Mucosa of descending colon (tissue), 3 donors: ENCODE data around the gene DACH1. TPM values are rescaled to one million over a fixed set of nuclear protein-coding genes. Genes with fewer than 3 reads are reported as not detected.

Experiments used
- ATAC-seq: fragments of 200-7000 bp; cut with Tn5 transposase; one replicate; pipeline ENCODE4 v1.9.1; 2020; ENCODE audit warnings: mild to moderate bottlenecking, moderate library complexity
- DNase-seq, 3 donors: peaks; one replicate each; pipeline ENCODE4 v3.0.0-alpha.2; 2020
- H3K36me3 ChIP-seq: fragments of 200-600 bp; one replicate; pipeline ENCODE4 v1.8.0; 2021; ENCODE audit warnings: low read depth, mild to moderate bottlenecking
- H3K4me1 ChIP-seq: fragments of 200-600 bp; one replicate; pipeline ENCODE4 v1.8.0; 2021; ENCODE audit warnings: low read depth, mild to moderate bottlenecking
- H3K4me3 ChIP-seq: fragments of 200-600 bp; one replicate; pipeline ENCODE4 v1.8.0; 2021; ENCODE audit warnings: mild to moderate bottlenecking
- H3K9me3 ChIP-seq: fragments of 200-600 bp; one replicate; pipeline ENCODE4 v1.8.0; 2021; ENCODE audit warnings: mild to moderate bottlenecking
- intact Hi-C, 2 donors: fragments of 100-400 bp; cut with DNase I in 1 of 2; cut with micrococcal nuclease in 1 of 2; formaldehyde crosslinking; loops; one replicate each; pipeline versions ENCODE4 v1.11.0 to v1.11.1; 2022; cut with DNase I, micrococcal nuclease
- total RNA-seq, 3 donors: library from RNA; stranded (reverse); fragmentation: NEBNext Ultra II Directional in 2 of 3; extraction: Animal tissue kit (Norgen Biotek cat#: 25700) in 2 of 3; gene quantifications; one replicate each; pipeline versions ENCODE4 v1.2.1 to v1.2.4, GENCODE V29; 2021 to 2023
- TF ChIP-seq, protein P1 (sequence below): fragments of 200-600 bp; IDR thresholded peaks from one replicate; pipeline ENCODE4 v1.8.0; 2022; ENCODE audit warnings: antibody characterized with exemption, mild to moderate bottlenecking
- donor health status: DM: no; HTN: no; CAD: no; lungs with moderate emphysema.
- donor health status: DM: no; HTN: no; CAD: no.
- donor health status: DM: no; HTN: yes; CAD: no.

Gene DACH1
- total RNA-seq, 3 donors from 2014 or later, result 3.2 to 6.5 (median 6.4) TPM

DNA sequence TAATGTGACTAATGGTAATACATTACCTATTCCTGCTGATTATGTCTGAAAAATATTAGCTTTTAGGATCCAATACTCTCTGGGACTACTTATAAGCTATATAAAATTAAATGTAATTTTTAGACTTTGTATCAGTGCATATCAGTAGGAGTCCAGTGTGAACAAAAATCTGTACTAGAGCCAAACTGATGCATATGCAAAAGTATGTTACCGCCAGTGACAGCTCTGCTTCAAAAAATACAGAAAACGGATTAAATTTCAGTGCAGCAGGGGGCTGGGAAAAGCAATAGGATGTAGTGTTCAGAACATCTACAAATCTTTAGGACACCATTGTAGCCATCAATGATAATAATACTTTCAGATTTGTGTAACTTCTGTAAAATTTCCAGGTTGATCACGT is 385.5 kb downstream of the DACH1 start:
- ATAC-seq, result no peak
- intact Hi-C loops, result no loop called here
- H3K36me3 ChIP-seq, result no peaks in the 10 kb centered on the region
- H3K4me3 ChIP-seq, result no peak overlapping the region
- TF ChIP-seq, protein P1, sequence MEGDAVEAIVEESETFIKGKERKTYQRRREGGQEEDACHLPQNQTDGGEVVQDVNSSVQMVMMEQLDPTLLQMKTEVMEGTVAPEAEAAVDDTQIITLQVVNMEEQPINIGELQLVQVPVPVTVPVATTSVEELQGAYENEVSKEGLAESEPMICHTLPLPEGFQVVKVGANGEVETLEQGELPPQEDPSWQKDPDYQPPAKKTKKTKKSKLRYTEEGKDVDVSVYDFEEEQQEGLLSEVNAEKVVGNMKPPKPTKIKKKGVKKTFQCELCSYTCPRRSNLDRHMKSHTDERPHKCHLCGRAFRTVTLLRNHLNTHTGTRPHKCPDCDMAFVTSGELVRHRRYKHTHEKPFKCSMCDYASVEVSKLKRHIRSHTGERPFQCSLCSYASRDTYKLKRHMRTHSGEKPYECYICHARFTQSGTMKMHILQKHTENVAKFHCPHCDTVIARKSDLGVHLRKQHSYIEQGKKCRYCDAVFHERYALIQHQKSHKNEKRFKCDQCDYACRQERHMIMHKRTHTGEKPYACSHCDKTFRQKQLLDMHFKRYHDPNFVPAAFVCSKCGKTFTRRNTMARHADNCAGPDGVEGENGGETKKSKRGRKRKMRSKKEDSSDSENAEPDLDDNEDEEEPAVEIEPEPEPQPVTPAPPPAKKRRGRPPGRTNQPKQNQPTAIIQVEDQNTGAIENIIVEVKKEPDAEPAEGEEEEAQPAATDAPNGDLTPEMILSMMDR, result no peak
- no peaks in the 10 kb centered on the region for H3K9me3 ChIP-seq
- no peak for DNase-seq
- no peaks in the 10 kb centered on the region for H3K4me1 ChIP-seq

DNA sequence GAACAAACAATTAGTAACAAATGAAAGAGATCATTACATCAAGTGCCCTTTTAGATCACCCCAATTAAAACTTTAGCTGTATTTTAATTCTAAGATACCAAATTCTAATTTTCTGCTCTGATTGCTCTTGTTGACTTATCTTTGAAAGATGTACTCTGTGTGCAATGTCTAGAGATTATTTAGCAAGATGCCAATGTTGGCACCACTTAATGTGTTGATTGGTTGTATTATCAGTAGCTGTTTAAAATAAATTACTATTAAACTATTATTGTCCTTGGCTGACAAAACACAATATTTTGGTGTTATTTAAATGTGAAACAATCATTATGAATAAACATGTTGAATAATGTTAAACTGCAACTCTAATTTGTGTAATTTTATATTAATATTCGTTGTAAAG is 386.0 kb downstream of the DACH1 start:
- no peak overlapping the region for H3K4me3 ChIP-seq
- no peaks in the 10 kb centered on the region for H3K36me3 ChIP-seq
- no peak for ATAC-seq
- no peak for DNase-seq
- TF ChIP-seq, protein P1, result no peak
- H3K9me3 ChIP-seq, result no peaks in the 10 kb centered on the region
- no peaks in the 10 kb centered on the region for H3K4me1 ChIP-seq
- intact Hi-C loops, result no loop called here

DNA sequence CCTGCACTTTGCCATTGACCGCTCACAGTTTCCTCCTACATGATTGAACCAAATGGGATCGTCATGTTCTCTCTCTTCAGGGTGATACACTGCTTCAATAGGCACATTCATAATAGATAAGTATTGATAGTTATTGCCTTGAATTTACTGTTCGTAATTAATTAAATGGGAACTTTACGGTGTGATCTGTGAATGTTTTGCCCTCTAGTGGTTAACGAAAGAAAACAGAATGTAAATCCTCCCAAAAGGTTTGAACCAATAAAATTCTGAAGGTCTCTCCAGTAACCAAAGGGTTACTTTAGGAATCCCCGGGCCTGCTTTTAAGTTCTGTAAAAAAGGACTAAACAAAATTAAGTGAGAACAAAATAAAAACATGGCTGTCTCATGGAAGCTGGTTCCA is 389.3 kb downstream of the DACH1 start:
- no peak for DNase-seq
- intact Hi-C loops, result no loop called here
- Histone ChIP-seq H3K36me3 (no peaks in the 10 kb centered on the region), H3K4me3 (no peak overlapping the region), H3K4me1 (no peaks in the 10 kb centered on the region), H3K9me3 (no peaks in the 10 kb centered on the region)
- no peak for ATAC-seq
- TF ChIP-seq, protein P1, result no peak

DNA sequence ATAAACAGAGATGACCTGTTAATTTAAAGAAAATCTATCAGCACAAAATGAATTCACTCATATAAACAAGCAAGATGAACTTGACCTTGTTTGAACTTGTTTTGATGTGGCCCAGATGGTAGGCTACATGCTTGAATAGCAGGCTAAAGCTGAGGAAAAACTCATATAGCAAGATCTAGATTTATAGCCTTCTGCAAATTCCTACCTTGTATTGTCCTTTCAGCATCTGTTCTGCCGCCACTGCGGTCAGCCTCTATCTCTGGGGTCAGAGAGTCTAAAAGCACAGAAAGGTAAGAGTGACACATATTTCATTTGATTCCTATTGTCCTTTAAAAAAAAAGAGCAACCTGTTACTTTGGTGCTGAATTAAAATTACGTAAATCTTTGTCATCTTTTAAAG is 392.1 kb downstream of the DACH1 start:
- DNase-seq, result no peak
- no peaks in the 10 kb centered on the region for H3K9me3 ChIP-seq
- H3K36me3 ChIP-seq, result no peaks in the 10 kb centered on the region
- intact Hi-C loops, result no loop called here
- ATAC-seq, result no peak
- TF ChIP-seq, protein P1, result no peak
- no peak overlapping the region for H3K4me3 ChIP-seq
- no peaks in the 10 kb centered on the region for H3K4me1 ChIP-seq

DNA sequence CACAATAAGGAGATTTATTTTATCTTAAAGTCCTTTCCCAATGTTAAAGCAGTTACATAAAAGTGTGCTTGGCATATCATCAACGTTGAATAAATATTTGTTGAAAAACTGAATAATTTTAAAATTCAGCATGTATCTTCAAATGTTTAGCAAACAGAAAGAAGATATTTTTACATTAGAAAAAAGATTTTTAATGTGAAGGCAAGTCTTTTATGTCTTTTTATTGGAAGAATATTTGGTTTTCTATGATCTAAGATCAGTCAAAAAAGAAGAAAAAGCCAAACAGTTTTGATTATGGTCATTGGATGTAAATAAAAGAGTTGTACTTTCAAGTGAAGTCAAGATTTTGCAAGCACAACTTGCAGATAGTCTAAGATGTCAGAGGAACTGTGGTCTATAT is 397.4 kb downstream of the DACH1 start:
- Histone ChIP-seq H3K36me3 (no peaks in the 10 kb centered on the region), H3K4me1 (no peaks in the 10 kb centered on the region), H3K9me3 (no peaks in the 10 kb centered on the region), H3K4me3 (no peak overlapping the region)
- intact Hi-C loops, result no loop called here
- TF ChIP-seq, protein P1, result no peak
- ATAC-seq (no peak), DNase-seq (no peak)

DNA sequence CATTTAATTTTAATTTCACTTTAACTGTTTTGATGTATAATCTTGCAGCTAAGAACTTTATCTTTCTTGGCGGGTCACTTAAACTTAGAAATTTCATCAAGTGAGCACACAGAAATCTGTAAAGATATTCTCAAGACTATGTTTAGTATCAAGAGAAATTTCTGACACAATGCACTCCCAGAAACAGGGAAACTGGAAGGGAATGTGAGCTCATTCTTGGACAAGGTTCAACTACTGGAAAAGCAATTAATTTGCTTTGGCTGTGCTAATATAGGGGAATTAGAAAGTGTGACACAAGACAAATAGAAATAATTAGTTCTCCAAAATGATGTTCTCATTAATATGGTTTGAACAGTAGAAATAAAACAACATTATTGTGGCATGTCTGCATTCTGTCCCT is 402.3 kb downstream of the DACH1 start:
- intact Hi-C loops, result no loop called here
- DNase-seq (no peak), ATAC-seq (no peak)
- Histone ChIP-seq H3K4me3 (no peak overlapping the region), H3K9me3 (no peaks in the 10 kb centered on the region), H3K4me1 (no peaks in the 10 kb centered on the region), H3K36me3 (no peaks in the 10 kb centered on the region)
- TF ChIP-seq, protein P1, result no peak
